ENCODE data around the gene GGN.

GRCh38 chr19:38374332-38375097 lies 13.3 kb downstream of the GGN start, which contains the start of gene PSMD8:
- TF ChIP-seq CTCF (IDR thresholded peaks at IDR 0.05; ENCODE audit: poor library complexity), result no peak
- no peak for TF ChIP-seq EZH2 (IDR thresholded peaks at IDR 0.05; ENCODE audit: borderline replicate concordance)
- TF ChIP-seq EZH2phosphoT487 (IDR thresholded peaks at IDR 0.05; ENCODE audit: low read depth, severe bottlenecking, unreplicated experiment), result no peak

Measured in hepatocyte (in vitro differentiated cells).